GM12878 (cell line): ENCODE results near the gene RAC3. TPM values are rescaled to one million over a fixed set of nuclear protein-coding genes. Genes with fewer than 3 reads are reported as not detected.

Experiments used
- ATAC-seq: fragments of 200-7000 bp; cut with Tn5 transposase; 3 replicates; pipeline ENCODE4 v1.9.1; 2020; ENCODE audit warnings: mild to moderate bottlenecking, moderate library complexity
- BruUV-seq: library from RNA; stranded (reverse); fragments of 400-500 nt; replicated peaks from 2 replicates; lab custom pipeline; 2021; lab: Mats Ljungman, UMichigan
- CTCF ChIA-PET: fragments of 300-600 bp; sonication (Branson Sonifier 250); formaldehyde crosslinking; extraction: SDS; loops from one replicate; lab custom pipeline; 2021; ENCODE audit warnings: inconsistent platforms; lab: Yijun Ruan, JAX
- POLR2A ChIA-PET: fragments of 350-600 bp; formaldehyde crosslinking; extraction: SDS; loops from one replicate; lab custom pipeline; 2021; ENCODE audit warnings: inconsistent platforms; lab: Charles Lee
- RAD21 ChIA-PET: fragments of 300-600 bp; sonication (Branson Sonifier 250); formaldehyde crosslinking; loops from one replicate; lab custom pipeline; 2023; ENCODE audit warnings: antibody characterized with exemption; ENCODE audit not compliant: unreplicated experiment; lab: Charles Lee
- SMC1A ChIA-PET: fragments of 300-600 bp; sonication (Branson Sonifier 250); formaldehyde crosslinking; loops from one replicate; lab custom pipeline; 2023; ENCODE audit not compliant: unreplicated experiment, uncharacterized antibody; lab: Charles Lee
- DNase-seq: peaks from one replicate; pipeline ENCODE4 v3.0.0-alpha.2; 2011; ENCODE audit warnings: low read depth, low spot score
- FAIRE-seq: peaks from 3 replicates; lab custom pipeline; 2011; peaks lifted over from hg19 to GRCh38; lab: Jason Lieb, UNC
- H2AFZ ChIP-seq: 2 replicates; pipeline ENCODE4 v1.6.0; 2011; ENCODE audit warnings: low read depth, low read length, control low read depth; ENCODE audit not compliant: control insufficient read depth
- H3K27ac ChIP-seq: 2 replicates; pipeline ENCODE4 v1.5.1; 2011; ENCODE audit warnings: control low read depth; ENCODE audit not compliant: control insufficient read depth, insufficient read depth
- H3K27me3 ChIP-seq, 2 experiments: replicated peaks in 1 of 2; 2 replicates each; pipeline versions ENCODE4 v1.6.0 to v1.6.1; 2011; ENCODE audit warnings: low read length in 1 of 2; ENCODE audit not compliant: control insufficient read depth in 2 of 2, insufficient read depth in 2 of 2
- H3K36me3 ChIP-seq, 2 experiments: 2 replicates each; pipeline ENCODE4 v1.5.1; 2011; ENCODE audit warnings: low read length in 1 of 2; ENCODE audit not compliant: control insufficient read depth in 2 of 2, insufficient read depth in 2 of 2
- H3K4me1 ChIP-seq: 2 replicates; pipeline ENCODE4 v1.6.1; 2011; ENCODE audit warnings: mild to moderate bottlenecking, low read length, moderate library complexity, mixed read lengths; ENCODE audit not compliant: control insufficient read depth, insufficient read depth
- H3K4me2 ChIP-seq: 2 replicates; pipeline ENCODE4 v1.6.0; 2011; ENCODE audit warnings: control low read depth; ENCODE audit not compliant: control insufficient read depth, insufficient read depth
- H3K4me3 ChIP-seq: fragments of 200-600 bp; sonication (generic); 2 replicates; pipeline ENCODE4 v1.5.1; 2016
- H3K79me2 ChIP-seq: 2 replicates; pipeline ENCODE4 v1.6.0; 2011; ENCODE audit warnings: low read length; ENCODE audit not compliant: control insufficient read depth, insufficient read depth
- H3K9ac ChIP-seq: 2 replicates; pipeline ENCODE4 v1.8.0; 2011; ENCODE audit warnings: low read length, control low read depth, mixed read lengths; ENCODE audit not compliant: control insufficient read depth, insufficient read depth
- H3K9me3 ChIP-seq: replicated peaks from 3 replicates; pipeline ENCODE4 v1.5.1; 2011; ENCODE audit warnings: mild to moderate bottlenecking, low read length; ENCODE audit not compliant: control insufficient read depth, insufficient read depth
- H4K20me1 ChIP-seq: 2 replicates; pipeline ENCODE4 v1.6.0; 2011; ENCODE audit not compliant: control insufficient read depth, insufficient read depth
- E4F1 ChIP-seq: fragments of 450-650 bp; IDR thresholded peaks from 2 replicates; pipeline ENCODE4 v1.6.1; 2018; ENCODE audit warnings: borderline replicate concordance, mild to moderate bottlenecking; ENCODE audit not compliant: partially characterized antibody
- POLR2A ChIP-seq: IDR thresholded peaks from 2 replicates; pipeline ENCODE4 v1.6.1; 2011; ENCODE audit warnings: low read depth, mild to moderate bottlenecking, low read length
- WGBS: methylation state at CpG from one replicate; pipeline ENCODE4 v1.1.6; 2016; ENCODE audit warnings: low lambda C conversion rate; ENCODE audit not compliant: insufficient replicate concordance, insufficient coverage; ENCODE audit errors: missing lambda C conversion rate; 5-methylcytosine and 5-hydroxymethylcytosine counted together
- in situ Hi-C: fragments of 300-500 bp; cut with MboI; formaldehyde crosslinking; loops from 9 replicates; pipeline ENCODE4 v1.14.3; 2018; ENCODE audit warnings: mixed read lengths
- intact Hi-C: fragments of 100-400 bp; cut with micrococcal nuclease; formaldehyde crosslinking; loops from one replicate; pipeline ENCODE4 v1.14.2; 2022; ENCODE audit not compliant: unreplicated experiment
- polyA plus RNA-seq, 11 experiments: library from polyadenylated mRNA; depleted of rRNA in 4 of 11; unstranded in 6 of 11; stranded (reverse) in 5 of 11; fragments of >200 nt; fragmentation: Nextera tagmentation in 4 of 11; fragmentation: Illumina TruSeq in 1 of 11; extraction: Ambion mirVana in 4 of 11; extraction: Trizol in 1 of 11; gene quantifications; 1 replicate in 1 of 11; 2 replicates in 10 of 11; pipeline versions ENCODE4 v1.2.1 to v1.2.3, GENCODE V29; 2011 to 2016; ENCODE audit warnings: inconsistent platforms in 2 of 11, missing spikeins in 2 of 11, low read depth in 1 of 11
- total RNA-seq, 4 experiments: library from RNA; depleted of rRNA in 3 of 4; stranded (reverse); fragments of >200 nt in 3 of 4; fragmentation: Illumina TruSeq in 1 of 4; extraction: Trizol in 1 of 4; gene quantifications; 2 replicates each; pipeline versions ENCODE4 v1.2.1 to v1.2.3, GENCODE V29; 2013 to 2021

The RAC3 gene
- total and polyA plus RNA-seq, 10 of the 15 experiments (the other 5 are each of a cell fraction or from before 2014, with no cell fraction given), result 0.11 to 32.9 (median 6.7) TPM

- BruUV-seq, result TSS peak; percentile 61
- in situ Hi-C loops, result no loop called here
- RAD21 ChIA-PET, result no interaction called here
These were observed 51.5 kb downstream of the RAC3 start for GRCh38 chr17:82083009-82083408.

More at GRCh38 chr17:82083009-82083408, 51.5 kb downstream of the RAC3 start:
- CTCF ChIA-PET, result no interaction called here
- H3K27ac ChIP-seq, result no peak overlapping the region
- peaks cover 14 to 77% of the 10 kb centered on the region in 2 experiments; a peak in 3 of 4 replicates for H3K36me3 ChIP-seq
- H4K20me1 ChIP-seq, result no peaks in the 10 kb centered on the region
- FAIRE-seq, result no peak
- no peaks in the 10 kb centered on the region for H3K27me3 ChIP-seq
- 98% methylated on average over 23 of the region's 24 CpGs for WGBS
- H2AFZ ChIP-seq, result no peak overlapping the region
- intact Hi-C loops, result no loop called here
- H3K79me2 ChIP-seq, result no peaks in the 10 kb centered on the region
- DNase-seq, result no peak
- ATAC-seq, result no peak
- TF ChIP-seq POLR2A, result peak; percentile 41
- no peak for TF ChIP-seq E4F1
- SMC1A ChIA-PET, result no interaction called here
- POLR2A ChIA-PET, result no interaction called here
- H3K4me3 ChIP-seq, result no peak overlapping the region
- no peak overlapping the region for H3K9ac ChIP-seq
- no peak overlapping the region for H3K4me2 ChIP-seq
- no peaks in the 10 kb centered on the region for H3K4me1 ChIP-seq
- no peaks in the 10 kb centered on the region for H3K9me3 ChIP-seq

Other genes with a start within 250 kb of the RAC3 start
Only the 7 nearest of the 25 such genes appear.
- 34.9 and 43.8 TPM in 2 replicates for gene ASPSCR1, start 54.0 kb upstream of the RAC3 start, total RNA-seq (2014; rRNA removed)
- gene ASPSCR1, start 54.0 kb upstream of the RAC3 start, total RNA-seq (2014; rRNA removed; fragmentation: Illumina TruSeq; extraction: Trizol), result 14.2 and 19.0 TPM in 2 replicates
- 42.4 and 43.3 TPM in 2 replicates for gene ASPSCR1, start 54.0 kb upstream of the RAC3 start, total RNA-seq (2021)
- gene ASPSCR1, start 54.0 kb upstream of the RAC3 start, polyA plus RNA-seq (2011; rRNA removed), result 4.1 and 10.3 TPM in 2 replicates
- gene ASPSCR1, start 54.0 kb upstream of the RAC3 start, polyA plus RNA-seq (2014; fragmentation: Illumina TruSeq; extraction: Trizol), result 1.7 and 10.9 TPM in 2 replicates
- 1 to 10 TPM; 1.5 to 7.2 TPM for gene ASPSCR1, start 54.0 kb upstream of the RAC3 start, polyA plus RNA-seq (2014; fragmentation: Nextera tagmentation; extraction: Ambion mirVana)
- gene ASPSCR1, start 54.0 kb upstream of the RAC3 start, polyA plus RNA-seq (2014; rRNA removed), result 48.4 and 58.7 TPM in 2 replicates
- 10 to 100 TPM; 31.9 to 41.9 TPM for gene ASPSCR1, start 54.0 kb upstream of the RAC3 start, polyA plus RNA-seq (2016; fragmentation: Nextera tagmentation; extraction: Ambion mirVana)
- 84.0 and 101 TPM in 2 replicates for gene CENPX, start 8.8 kb upstream of the RAC3 start, total RNA-seq (2014; rRNA removed)
- 36.1 and 39.4 TPM in 2 replicates for gene CENPX, start 8.8 kb upstream of the RAC3 start, total RNA-seq (2014; rRNA removed; fragmentation: Illumina TruSeq; extraction: Trizol)
- gene CENPX, start 8.8 kb upstream of the RAC3 start, total RNA-seq (2021), result 84.0 and 89.0 TPM in 2 replicates
- 29.3 and 54.8 TPM in 2 replicates for gene CENPX, start 8.8 kb upstream of the RAC3 start, polyA plus RNA-seq (2011; rRNA removed)
- gene CENPX, start 8.8 kb upstream of the RAC3 start, polyA plus RNA-seq (2014; fragmentation: Illumina TruSeq; extraction: Trizol), result 4.1 and 26.8 TPM in 2 replicates
- 10 to 100 TPM; 11.7 to 39.3 TPM for gene CENPX, start 8.8 kb upstream of the RAC3 start, polyA plus RNA-seq (2014; fragmentation: Nextera tagmentation; extraction: Ambion mirVana)
- 111 and 113 TPM in 2 replicates for gene CENPX, start 8.8 kb upstream of the RAC3 start, polyA plus RNA-seq (2014; rRNA removed)
- gene CENPX, start 8.8 kb upstream of the RAC3 start, polyA plus RNA-seq (2016; fragmentation: Nextera tagmentation; extraction: Ambion mirVana), result 100 to 1,000 TPM; 181 to 182 TPM
- 18.6 and 24.2 TPM in 2 replicates for gene LRRC45, start 8.4 kb upstream of the RAC3 start, total RNA-seq (2014; rRNA removed)
- 5.9 and 8.9 TPM in 2 replicates for gene LRRC45, start 8.4 kb upstream of the RAC3 start, total RNA-seq (2014; rRNA removed; fragmentation: Illumina TruSeq; extraction: Trizol)
- 24.9 and 27.7 TPM in 2 replicates for gene LRRC45, start 8.4 kb upstream of the RAC3 start, total RNA-seq (2021)
- gene LRRC45, start 8.4 kb upstream of the RAC3 start, polyA plus RNA-seq (2011; rRNA removed), result 4.5 and 7.7 TPM in 2 replicates
- 2.5 and 3.6 TPM in 2 replicates for gene LRRC45, start 8.4 kb upstream of the RAC3 start, polyA plus RNA-seq (2014; fragmentation: Illumina TruSeq; extraction: Trizol)
- under 1 TPM; 0.03 to 0.05 TPM for gene LRRC45, start 8.4 kb upstream of the RAC3 start, polyA plus RNA-seq (2014; fragmentation: Nextera tagmentation; extraction: Ambion mirVana)
- 24.2 and 24.4 TPM in 2 replicates for gene LRRC45, start 8.4 kb upstream of the RAC3 start, polyA plus RNA-seq (2014; rRNA removed)
- gene LRRC45, start 8.4 kb upstream of the RAC3 start, polyA plus RNA-seq (2016; fragmentation: Nextera tagmentation; extraction: Ambion mirVana), result 10 to 100 TPM; 12.0 to 13.4 TPM
- 80.8 and 85.8 TPM in 2 replicates for gene DCXR, start 6.0 kb downstream of the RAC3 start, total RNA-seq (2014; rRNA removed)
- 32.4 and 39.9 TPM in 2 replicates for gene DCXR, start 6.0 kb downstream of the RAC3 start, total RNA-seq (2014; rRNA removed; fragmentation: Illumina TruSeq; extraction: Trizol)
- gene DCXR, start 6.0 kb downstream of the RAC3 start, total RNA-seq (2021), result 110 and 119 TPM in 2 replicates
- gene DCXR, start 6.0 kb downstream of the RAC3 start, polyA plus RNA-seq (2011; rRNA removed), result 29.9 and 66.6 TPM in 2 replicates
- 45.6 and 92.0 TPM in 2 replicates for gene DCXR, start 6.0 kb downstream of the RAC3 start, polyA plus RNA-seq (2014; fragmentation: Illumina TruSeq; extraction: Trizol)
- 10 to 100 TPM; 12.3 to 44.8 TPM for gene DCXR, start 6.0 kb downstream of the RAC3 start, polyA plus RNA-seq (2014; fragmentation: Nextera tagmentation; extraction: Ambion mirVana)
- gene DCXR, start 6.0 kb downstream of the RAC3 start, polyA plus RNA-seq (2014; rRNA removed), result 128 and 151 TPM in 2 replicates
- gene DCXR, start 6.0 kb downstream of the RAC3 start, polyA plus RNA-seq (2016; fragmentation: Nextera tagmentation; extraction: Ambion mirVana), result 100 to 1,000 TPM; 122 to 139 TPM
- 14.5 and 14.8 TPM in 2 replicates for gene RFNG, start 20.1 kb downstream of the RAC3 start, total RNA-seq (2014; rRNA removed)
- 5.2 and 7.8 TPM in 2 replicates for gene RFNG, start 20.1 kb downstream of the RAC3 start, total RNA-seq (2014; rRNA removed; fragmentation: Illumina TruSeq; extraction: Trizol)
- gene RFNG, start 20.1 kb downstream of the RAC3 start, total RNA-seq (2021), result 17.7 and 19.6 TPM in 2 replicates
- gene RFNG, start 20.1 kb downstream of the RAC3 start, polyA plus RNA-seq (2011; rRNA removed), result 4.4 and 7.1 TPM in 2 replicates
- gene RFNG, start 20.1 kb downstream of the RAC3 start, polyA plus RNA-seq (2014; fragmentation: Illumina TruSeq; extraction: Trizol), result 1.3 and 7.2 TPM in 2 replicates
- gene RFNG, start 20.1 kb downstream of the RAC3 start, polyA plus RNA-seq (2014; fragmentation: Nextera tagmentation; extraction: Ambion mirVana), result under 1 TPM; 0.10 to 0.93 TPM
- gene RFNG, start 20.1 kb downstream of the RAC3 start, polyA plus RNA-seq (2014; rRNA removed), result 19.0 and 22.4 TPM in 2 replicates
- gene RFNG, start 20.1 kb downstream of the RAC3 start, polyA plus RNA-seq (2016; fragmentation: Nextera tagmentation; extraction: Ambion mirVana), result 1 to 10 TPM; 1.6 to 2.6 TPM
- gene GPS1, start 20.2 kb downstream of the RAC3 start, total RNA-seq (2014; rRNA removed), result 110 and 131 TPM in 2 replicates
- gene GPS1, start 20.2 kb downstream of the RAC3 start, total RNA-seq (2014; rRNA removed; fragmentation: Illumina TruSeq; extraction: Trizol), result 35.1 and 37.1 TPM in 2 replicates
- 113 and 122 TPM in 2 replicates for gene GPS1, start 20.2 kb downstream of the RAC3 start, total RNA-seq (2021)
- 14.3 and 53.3 TPM in 2 replicates for gene GPS1, start 20.2 kb downstream of the RAC3 start, polyA plus RNA-seq (2011; rRNA removed)
- gene GPS1, start 20.2 kb downstream of the RAC3 start, polyA plus RNA-seq (2014; fragmentation: Illumina TruSeq; extraction: Trizol), result 7.5 and 32.8 TPM in 2 replicates
- 10 to 100 TPM in 1 of 2 experiments, 1 to 10 TPM in 1; 2.2 to 11.5 TPM for gene GPS1, start 20.2 kb downstream of the RAC3 start, polyA plus RNA-seq (2014; fragmentation: Nextera tagmentation; extraction: Ambion mirVana)
- 102 and 119 TPM in 2 replicates for gene GPS1, start 20.2 kb downstream of the RAC3 start, polyA plus RNA-seq (2014; rRNA removed)
- 100 to 1,000 TPM; 119 to 146 TPM for gene GPS1, start 20.2 kb downstream of the RAC3 start, polyA plus RNA-seq (2016; fragmentation: Nextera tagmentation; extraction: Ambion mirVana)
- gene DUS1L, start 34.1 kb downstream of the RAC3 start, total RNA-seq (2014; rRNA removed), result 107 and 132 TPM in 2 replicates
- gene DUS1L, start 34.1 kb downstream of the RAC3 start, total RNA-seq (2014; rRNA removed; fragmentation: Illumina TruSeq; extraction: Trizol), result 43.3 and 50.3 TPM in 2 replicates
- 137 and 157 TPM in 2 replicates for gene DUS1L, start 34.1 kb downstream of the RAC3 start, total RNA-seq (2021)
- gene DUS1L, start 34.1 kb downstream of the RAC3 start, polyA plus RNA-seq (2011; rRNA removed), result 21.0 and 42.6 TPM in 2 replicates
- 13.8 and 46.5 TPM in 2 replicates for gene DUS1L, start 34.1 kb downstream of the RAC3 start, polyA plus RNA-seq (2014; fragmentation: Illumina TruSeq; extraction: Trizol)
- 10 to 100 TPM in 1 of 2 experiments, 1 to 10 TPM in 1; 6.1 to 15.3 TPM for gene DUS1L, start 34.1 kb downstream of the RAC3 start, polyA plus RNA-seq (2014; fragmentation: Nextera tagmentation; extraction: Ambion mirVana)
- 147 and 155 TPM in 2 replicates for gene DUS1L, start 34.1 kb downstream of the RAC3 start, polyA plus RNA-seq (2014; rRNA removed)
- gene DUS1L, start 34.1 kb downstream of the RAC3 start, polyA plus RNA-seq (2016; fragmentation: Nextera tagmentation; extraction: Ambion mirVana), result 10 to 100 TPM in 1 of 2 experiments, 1 to 10 TPM in 1; 9.7 to 25.4 TPM